ENCODE measurements around the gene EYA2.

EYA2 gene

GRCh38 chr20:46934746-46935287 is 40.2 kb downstream of the EYA2 start:
- Histone ChIP-seq H3K4me1 (ENCODE audit: control insufficient read depth, insufficient read depth, low read length) (no peaks in the 10 kb centered on the region), H3K36me3 (ENCODE audit: insufficient read depth, low read length) (no peaks in the 10 kb centered on the region), H3K4me2 (ENCODE audit: low read length) (no peak overlapping the region), H3K4me3 (ENCODE audit: low read length) (no peak overlapping the region), H3K27me3 (ENCODE audit: control insufficient read depth, insufficient read depth, low read length) (peaks cover 3% of the 10 kb centered on the region), H3K9me3 (replicated peaks; ENCODE audit: low read length) (no peaks in the 10 kb centered on the region), H3K9ac (ENCODE audit: low read depth, low read length) (no peak overlapping the region)

- no peak overlapping the region for H3K4me2 ChIP-seq (ENCODE audit: low read length)
These were observed 40.9 kb downstream of the EYA2 start for GRCh38 chr20:46935394-46936017.

GRCh38 chr20:46936415-46937156 is 41.9 kb downstream of the EYA2 start:
- H3K9me3 ChIP-seq (replicated peaks; ENCODE audit: low read length) = no peaks in the 10 kb centered on the region
- no peaks in the 10 kb centered on the region for H3K4me1 ChIP-seq (ENCODE audit: control insufficient read depth, insufficient read depth, low read length)
- H3K9ac ChIP-seq (ENCODE audit: low read depth, low read length) = no peak overlapping the region

More at GRCh38 chr20:46935394-46936017, 40.9 kb downstream of the EYA2 start:
- Histone ChIP-seq H3K36me3 (ENCODE audit: insufficient read depth, low read length) (no peaks in the 10 kb centered on the region), H3K4me1 (ENCODE audit: control insufficient read depth, insufficient read depth, low read length) (no peaks in the 10 kb centered on the region), H3K9ac (ENCODE audit: low read depth, low read length) (no peak overlapping the region), H3K9me3 (replicated peaks; ENCODE audit: low read length) (no peaks in the 10 kb centered on the region), H3K4me3 (ENCODE audit: low read length) (no peak overlapping the region), H3K27me3 (ENCODE audit: control insufficient read depth, insufficient read depth, low read length) (peaks cover 6% of the 10 kb centered on the region)

GRCh38 chr20:46937157-46937523 is 42.5 kb downstream of the EYA2 start:
- Histone ChIP-seq H3K4me2 (ENCODE audit: low read length) (no peak overlapping the region), H3K36me3 (ENCODE audit: insufficient read depth, low read length) (no peaks in the 10 kb centered on the region), H3K27me3 (ENCODE audit: control insufficient read depth, insufficient read depth, low read length) (peaks cover 11% of the 10 kb centered on the region), H3K4me3 (ENCODE audit: low read length) (no peak overlapping the region), H3K9me3 (replicated peaks; ENCODE audit: low read length) (no peaks in the 10 kb centered on the region), H3K9ac (ENCODE audit: low read depth, low read length) (no peak overlapping the region), H3K4me1 (ENCODE audit: control insufficient read depth, insufficient read depth, low read length) (no peaks in the 10 kb centered on the region)

More at GRCh38 chr20:46936415-46937156, 41.9 kb downstream of the EYA2 start:
- no peak overlapping the region for H3K4me2 ChIP-seq (ENCODE audit: low read length)
- no peaks in the 10 kb centered on the region for H3K36me3 ChIP-seq (ENCODE audit: insufficient read depth, low read length)
- no peak overlapping the region for H3K4me3 ChIP-seq (ENCODE audit: low read length)
- H3K27me3 ChIP-seq (ENCODE audit: control insufficient read depth, insufficient read depth, low read length) = peaks cover 11% of the 10 kb centered on the region

- Histone ChIP-seq H3K9me3 (replicated peaks; ENCODE audit: low read length) (no peaks in the 10 kb centered on the region), H3K36me3 (ENCODE audit: insufficient read depth, low read length) (no peaks in the 10 kb centered on the region), H3K9ac (ENCODE audit: low read depth, low read length) (no peak overlapping the region), H3K4me2 (ENCODE audit: low read length) (no peak overlapping the region), H3K4me3 (ENCODE audit: low read length) (no peak overlapping the region), H3K27me3 (ENCODE audit: control insufficient read depth, insufficient read depth, low read length) (peaks cover 11% of the 10 kb centered on the region), H3K4me1 (ENCODE audit: control insufficient read depth, insufficient read depth, low read length) (no peaks in the 10 kb centered on the region)
These were observed 43.0 kb downstream of the EYA2 start for GRCh38 chr20:46937533-46938226.

GRCh38 chr20:46938434-46938833 is 43.8 kb downstream of the EYA2 start:
- no peak overlapping the region for H3K4me2 ChIP-seq (ENCODE audit: low read length)
- no peaks in the 10 kb centered on the region for H3K4me1 ChIP-seq (ENCODE audit: control insufficient read depth, insufficient read depth, low read length)
- no peaks in the 10 kb centered on the region for H3K36me3 ChIP-seq (ENCODE audit: insufficient read depth, low read length)
- H3K27me3 ChIP-seq (ENCODE audit: control insufficient read depth, insufficient read depth, low read length) = peaks cover 11% of the 10 kb centered on the region
- H3K9ac ChIP-seq (ENCODE audit: low read depth, low read length) = no peak overlapping the region
- H3K9me3 ChIP-seq (replicated peaks; ENCODE audit: low read length) = no peaks in the 10 kb centered on the region
- H3K4me3 ChIP-seq (ENCODE audit: low read length) = no peak overlapping the region

- Histone ChIP-seq H3K4me2 (ENCODE audit: low read length) (no peak overlapping the region), H3K36me3 (ENCODE audit: insufficient read depth, low read length) (no peaks in the 10 kb centered on the region), H3K27me3 (ENCODE audit: control insufficient read depth, insufficient read depth, low read length) (peaks cover 15% of the 10 kb centered on the region), H3K4me3 (ENCODE audit: low read length) (no peak overlapping the region), H3K9ac (ENCODE audit: low read depth, low read length) (no peak overlapping the region), H3K9me3 (replicated peaks; ENCODE audit: low read length) (no peaks in the 10 kb centered on the region), H3K4me1 (ENCODE audit: control insufficient read depth, insufficient read depth, low read length) (no peaks in the 10 kb centered on the region)
These were observed 44.7 kb downstream of the EYA2 start for GRCh38 chr20:46939031-46939965.

- no peaks in the 10 kb centered on the region for H3K9me3 ChIP-seq (replicated peaks; ENCODE audit: low read length)
- no peak overlapping the region for H3K4me2 ChIP-seq (ENCODE audit: low read length)
- no peak overlapping the region for H3K9ac ChIP-seq (ENCODE audit: low read depth, low read length)
- no peaks in the 10 kb centered on the region for H3K36me3 ChIP-seq (ENCODE audit: insufficient read depth, low read length)
- H3K27me3 ChIP-seq (ENCODE audit: control insufficient read depth, insufficient read depth, low read length) = peaks cover 15% of the 10 kb centered on the region
- H3K4me1 ChIP-seq (ENCODE audit: control insufficient read depth, insufficient read depth, low read length) = peaks cover 1% of the 10 kb centered on the region
- H3K4me3 ChIP-seq (ENCODE audit: low read length) = no peak overlapping the region
These were observed 46.0 kb downstream of the EYA2 start for GRCh38 chr20:46940616-46941015.

GRCh38 chr20:46941404-46941803 is 46.8 kb downstream of the EYA2 start:
- no peaks in the 10 kb centered on the region for H3K9me3 ChIP-seq (replicated peaks; ENCODE audit: low read length)
- no peak overlapping the region for H3K4me2 ChIP-seq (ENCODE audit: low read length)
- peaks cover 15% of the 10 kb centered on the region for H3K27me3 ChIP-seq (ENCODE audit: control insufficient read depth, insufficient read depth, low read length)
- peaks cover 7% of the 10 kb centered on the region for H3K4me1 ChIP-seq (ENCODE audit: control insufficient read depth, insufficient read depth, low read length)
- no peaks in the 10 kb centered on the region for H3K36me3 ChIP-seq (ENCODE audit: insufficient read depth, low read length)
- no peak overlapping the region for H3K4me3 ChIP-seq (ENCODE audit: low read length)
- H3K9ac ChIP-seq (ENCODE audit: low read depth, low read length) = no peak overlapping the region

- Histone ChIP-seq H3K9ac (ENCODE audit: low read depth, low read length) (no peak overlapping the region), H3K4me1 (ENCODE audit: control insufficient read depth, insufficient read depth, low read length) (peaks cover 17% of the 10 kb centered on the region), H3K4me3 (ENCODE audit: low read length) (no peak overlapping the region)
These were observed 49.4 kb downstream of the EYA2 start for GRCh38 chr20:46943861-46944591.

More at GRCh38 chr20:46943861-46944591, 49.4 kb downstream of the EYA2 start:
- Histone ChIP-seq H3K4me2 (ENCODE audit: low read length) (no peak overlapping the region), H3K9me3 (replicated peaks; ENCODE audit: low read length) (no peaks in the 10 kb centered on the region), H3K27me3 (ENCODE audit: control insufficient read depth, insufficient read depth, low read length) (peaks cover 15% of the 10 kb centered on the region), H3K36me3 (ENCODE audit: insufficient read depth, low read length) (no peaks in the 10 kb centered on the region)
